Jurkat, Clone E6-1 (cell line): ENCODE results near the gene FSIP1.

ENCODE experiments used
- DNase-seq: peaks from one replicate; pipeline ENCODE4 v3.0.0-alpha.2; 2011; ENCODE audit warnings: low read depth, low spot score
- H3K4me3 ChIP-seq: 2 replicates; pipeline ENCODE4 v1.5.1; 2011; ENCODE audit warnings: mild to moderate bottlenecking, low read length, control low read depth, moderate library complexity

FSIP1 gene

DNA sequence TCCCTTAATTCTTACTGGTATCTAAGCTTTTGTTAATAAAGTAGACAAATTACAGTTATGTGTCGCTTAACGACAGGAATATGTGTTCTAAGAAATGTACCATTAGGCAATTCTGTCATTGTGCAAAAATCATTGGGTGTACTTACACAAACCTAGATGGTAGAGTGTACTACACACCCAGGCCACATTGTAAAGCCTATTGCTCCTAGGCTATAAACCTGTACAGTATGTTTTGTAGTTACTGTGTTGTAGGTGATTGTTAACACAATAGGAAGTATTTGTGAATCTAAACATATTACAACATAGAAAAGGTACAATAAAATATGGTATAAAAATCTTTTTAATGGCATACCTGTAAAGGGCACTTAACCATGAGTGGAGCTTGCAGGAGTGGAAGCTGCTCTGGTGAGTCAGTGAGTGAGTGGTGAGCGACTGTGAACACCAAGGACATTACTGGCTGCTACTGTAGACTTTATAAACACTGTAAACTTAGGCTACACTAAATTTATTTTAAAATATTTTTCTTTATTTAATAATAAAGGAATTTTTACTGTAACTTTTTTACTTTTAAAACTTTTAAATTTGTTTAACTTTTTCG, 47.4 kb downstream of the FSIP1 start:
- no peak for DNase-seq
- H3K4me3 ChIP-seq, result no peak overlapping the region

DNA sequence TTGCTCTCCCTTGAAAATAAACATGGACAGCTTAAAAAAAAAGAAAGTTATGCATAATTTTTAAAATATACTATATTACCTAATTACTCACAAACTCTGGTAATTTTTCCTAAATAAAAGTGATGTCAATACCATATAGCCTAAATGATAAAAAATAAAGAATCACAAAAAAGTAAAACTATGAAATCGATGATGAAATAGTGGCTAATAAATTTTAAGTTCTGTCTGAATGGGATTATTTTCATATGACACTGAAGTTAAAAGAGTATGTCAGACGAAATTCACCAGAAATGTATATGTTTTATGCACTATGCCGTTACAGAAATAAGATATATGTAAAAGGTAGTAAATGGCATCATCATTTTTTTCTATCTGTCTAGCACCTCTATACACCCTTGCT, 51.4 kb downstream of the FSIP1 start:
- DNase-seq, result no peak
- no peak overlapping the region for H3K4me3 ChIP-seq

DNA sequence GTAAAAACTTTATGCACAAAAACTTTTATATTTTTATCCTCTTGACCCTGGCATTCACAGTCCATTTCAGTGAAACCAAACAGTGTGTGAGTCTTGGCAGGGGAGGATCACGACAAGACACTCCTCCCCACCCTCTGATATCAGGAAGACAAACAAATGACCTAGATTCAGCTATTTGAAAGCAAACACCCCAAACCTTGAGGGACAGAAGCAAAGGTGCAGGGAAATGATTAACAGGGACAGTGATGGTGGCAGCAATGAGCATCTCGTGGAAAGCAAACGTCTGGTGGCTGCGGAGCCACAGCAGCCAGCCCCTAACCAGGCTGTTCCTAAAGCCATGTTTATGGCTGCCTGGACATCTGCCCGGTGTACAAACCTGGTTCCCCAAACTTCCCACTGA, 52.1 kb downstream of the FSIP1 start:
- no peak for DNase-seq

DNA sequence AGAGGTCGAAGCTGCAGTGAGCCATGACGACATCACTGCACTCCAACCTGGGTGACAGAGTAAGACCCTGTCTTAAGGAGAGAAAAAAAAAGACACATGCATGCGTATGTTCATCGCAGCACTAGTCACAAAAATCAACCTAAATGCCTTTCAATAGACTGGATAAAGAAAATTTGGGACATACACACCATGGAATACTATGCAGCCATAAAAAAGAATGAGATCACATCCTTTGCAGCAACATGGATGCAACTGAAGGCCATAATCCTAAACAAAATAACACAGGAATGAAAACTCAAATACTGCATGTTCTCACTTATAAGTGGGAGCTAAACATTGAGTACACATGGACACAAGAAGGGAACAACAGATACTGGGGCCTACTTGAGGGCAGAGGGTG, 53.1 kb downstream of the FSIP1 start:
- DNase-seq, result no peak
- no peak overlapping the region for H3K4me3 ChIP-seq

More for the DNA sequence above, 52.1 kb downstream of the FSIP1 start:
- H3K4me3 ChIP-seq, result no peak overlapping the region

DNA sequence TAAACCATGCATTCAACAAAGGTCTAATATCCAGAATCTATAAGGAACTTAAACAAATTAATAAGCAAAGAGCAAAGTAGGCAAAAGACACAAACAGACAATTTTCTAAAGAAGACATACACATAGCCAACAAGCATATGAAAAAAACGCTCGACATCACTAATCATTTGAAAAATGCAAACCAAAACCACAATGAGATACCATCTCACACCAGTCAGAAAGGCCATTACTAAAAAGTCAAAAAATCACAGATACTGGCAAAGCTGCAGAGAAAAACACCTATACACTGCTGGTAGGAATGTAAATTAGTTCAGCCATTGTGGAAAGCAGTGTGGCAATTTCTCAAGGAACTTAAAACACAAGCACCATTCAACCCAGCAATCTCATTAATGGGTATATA, 53.8 kb downstream of the FSIP1 start:
- DNase-seq, result no peak

DNA sequence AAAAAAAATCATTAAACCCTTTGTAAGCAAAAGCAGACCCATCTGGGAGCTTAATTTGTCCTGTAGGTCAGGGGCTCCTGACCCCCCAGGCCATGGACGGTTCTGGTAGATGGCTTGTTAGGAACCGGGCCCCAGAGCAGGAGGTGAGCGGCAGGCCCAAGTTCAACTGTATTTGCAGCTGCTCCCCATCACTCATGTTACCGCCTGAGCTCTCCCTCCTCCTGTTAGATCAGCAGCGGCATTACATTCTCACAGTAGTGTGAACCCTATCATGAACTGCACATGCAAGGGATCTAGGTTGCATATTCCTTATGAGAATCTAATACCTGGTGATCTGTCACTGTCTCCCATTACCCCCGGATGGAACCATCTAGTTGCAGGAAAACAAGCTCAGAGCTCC, 60.7 kb downstream of the FSIP1 start:
- no peak for DNase-seq
- H3K4me3 ChIP-seq, result no peak overlapping the region

More for the DNA sequence above, 53.8 kb downstream of the FSIP1 start:
- H3K4me3 ChIP-seq, result no peak overlapping the region

DNA sequence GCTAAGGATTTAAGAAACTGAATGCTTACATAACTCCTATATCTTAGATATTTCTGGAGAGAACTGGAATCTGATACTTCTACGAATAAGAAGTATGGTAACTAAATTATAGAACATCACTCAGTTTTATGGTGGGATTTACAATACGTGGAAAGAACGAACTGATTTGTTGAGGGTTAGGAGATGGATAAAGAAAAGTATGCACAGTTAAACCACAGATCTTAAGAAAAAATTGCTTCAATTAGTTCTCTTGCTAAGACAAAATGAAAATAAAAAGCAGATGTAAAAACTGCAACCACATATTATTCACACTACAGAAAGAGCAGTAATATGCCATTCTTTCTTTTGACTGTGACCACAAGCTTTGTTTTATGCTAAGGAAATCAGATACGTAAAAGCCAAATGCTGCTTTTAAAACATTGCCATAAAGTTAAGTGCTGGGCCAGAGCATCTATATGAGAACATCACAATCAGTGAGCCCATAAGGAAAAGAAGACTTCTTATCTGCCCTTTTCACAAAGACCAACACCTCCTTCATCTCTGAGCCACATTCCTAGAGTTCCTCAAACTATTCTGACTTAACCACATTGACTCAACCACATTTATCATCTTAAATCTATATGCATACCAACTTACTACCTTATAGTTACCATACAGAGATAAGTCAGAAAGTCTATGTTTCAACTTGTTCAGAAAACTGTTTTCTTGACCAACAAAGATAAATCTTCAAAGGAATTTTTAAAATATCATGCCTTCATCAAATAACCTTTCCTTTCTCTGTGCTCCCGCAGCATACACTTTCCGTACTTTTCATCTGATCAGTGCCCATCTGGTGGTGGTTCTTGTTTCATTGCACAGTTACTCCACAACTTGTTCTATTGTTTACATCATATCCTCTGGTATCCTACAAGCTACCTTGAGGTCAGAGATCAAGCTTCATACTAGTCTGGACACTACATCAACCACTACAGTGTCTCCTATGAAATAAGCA, 61.7 kb downstream of the FSIP1 start:
- peak; percentile 99 for DNase-seq
- H3K4me3 ChIP-seq, result no peak overlapping the region

DNA sequence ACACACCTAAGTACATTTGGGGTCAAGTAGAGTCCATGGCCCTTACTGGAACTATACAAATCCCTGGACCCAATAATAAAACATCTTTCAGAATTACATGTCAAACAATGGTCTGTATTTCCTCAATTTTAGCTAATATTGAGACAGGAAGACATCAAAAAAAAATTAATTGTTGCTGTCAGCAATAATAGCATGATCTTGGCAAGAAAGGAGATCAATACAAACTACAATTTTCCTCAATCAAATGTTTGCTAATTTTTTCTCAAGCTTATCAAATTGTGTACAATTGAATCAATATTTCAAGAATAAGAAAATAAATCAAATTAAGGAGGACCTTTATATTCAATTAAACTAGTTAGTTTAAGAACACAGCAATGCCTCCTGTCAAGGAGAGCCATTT, 62.6 kb downstream of the FSIP1 start:
- no peak overlapping the region for H3K4me3 ChIP-seq
- no peak for DNase-seq

DNA sequence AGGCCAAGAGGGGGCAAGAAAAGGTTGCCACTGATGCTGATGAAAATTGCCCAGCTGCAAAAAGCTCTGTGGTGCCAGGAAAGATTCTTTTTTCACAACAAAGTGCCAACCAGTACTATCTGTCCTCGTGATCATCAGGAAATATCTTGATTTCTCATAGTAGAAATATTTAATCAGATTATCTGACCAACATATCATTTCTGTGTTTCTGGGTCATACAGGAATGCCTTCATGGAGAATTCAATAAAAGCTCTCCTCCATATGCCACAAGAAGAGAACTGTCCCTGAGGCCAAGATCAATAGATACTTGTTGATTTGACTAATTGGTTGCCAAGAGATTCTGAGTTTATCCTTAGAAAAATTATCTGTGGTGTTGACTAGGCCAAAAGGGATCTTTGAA, 63.5 kb downstream of the FSIP1 start:
- no peak overlapping the region for H3K4me3 ChIP-seq
- no peak for DNase-seq

DNA sequence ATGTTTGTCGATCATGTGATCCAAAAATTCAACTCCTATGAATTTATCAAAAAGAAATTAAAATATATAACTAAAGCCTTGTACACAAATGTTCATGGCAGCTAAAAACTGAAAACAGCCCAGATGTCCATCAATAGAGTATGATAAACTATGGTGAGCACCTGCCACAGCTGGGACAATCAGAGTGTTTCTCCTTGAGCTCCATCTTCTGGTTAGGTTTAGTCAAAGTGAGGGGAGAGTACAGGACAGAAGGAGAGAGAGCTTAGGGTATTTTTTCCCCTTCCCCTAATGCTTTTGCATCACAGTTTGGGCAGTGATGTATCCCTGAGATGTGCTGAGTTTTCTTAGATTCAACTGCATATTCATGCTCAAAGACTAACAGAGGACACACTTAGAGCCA, 65.5 kb downstream of the FSIP1 start:
- no peak for DNase-seq
- H3K4me3 ChIP-seq, result no peak overlapping the region

DNA sequence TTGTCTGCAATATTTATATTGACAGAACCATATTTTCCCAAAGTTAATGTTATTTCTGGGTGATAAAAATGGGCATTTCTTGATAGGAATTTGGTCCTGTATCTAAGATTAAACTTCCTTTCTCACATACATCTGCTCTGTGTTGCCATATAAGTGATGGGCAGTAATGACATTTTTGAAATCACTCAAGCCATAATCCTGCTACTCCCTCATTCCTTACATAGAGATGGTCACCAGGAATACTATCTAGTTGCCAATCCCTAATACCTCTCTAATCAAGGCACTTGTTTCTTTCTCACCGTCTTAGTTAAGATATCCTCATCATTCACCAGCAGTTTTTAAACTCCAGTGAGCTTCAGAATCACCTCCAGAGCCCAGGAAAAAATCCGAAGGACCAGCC, 68.4 kb downstream of the FSIP1 start:
- no peak overlapping the region for H3K4me3 ChIP-seq
- DNase-seq, result no peak

DNA sequence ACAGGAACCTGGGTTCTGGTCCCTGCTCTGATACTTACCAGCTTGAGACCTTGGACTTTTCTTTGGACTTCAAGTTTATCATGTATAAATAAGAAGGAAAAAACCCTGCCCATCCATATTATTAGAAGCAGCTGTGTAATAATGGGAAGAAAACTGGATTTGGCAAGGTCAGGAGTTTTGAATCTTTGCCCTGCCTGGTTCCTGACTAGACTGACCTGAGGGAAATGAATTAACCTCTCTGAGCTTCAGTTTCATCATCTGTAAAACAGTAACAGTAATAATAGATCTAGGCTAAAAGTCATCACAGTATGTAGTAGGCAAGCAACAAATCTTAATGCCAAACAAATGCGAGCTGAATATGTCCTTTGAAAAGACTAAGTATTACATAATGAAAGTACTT, 68.8 kb downstream of the FSIP1 start:
- H3K4me3 ChIP-seq, result no peak overlapping the region
- DNase-seq, result no peak

DNA sequence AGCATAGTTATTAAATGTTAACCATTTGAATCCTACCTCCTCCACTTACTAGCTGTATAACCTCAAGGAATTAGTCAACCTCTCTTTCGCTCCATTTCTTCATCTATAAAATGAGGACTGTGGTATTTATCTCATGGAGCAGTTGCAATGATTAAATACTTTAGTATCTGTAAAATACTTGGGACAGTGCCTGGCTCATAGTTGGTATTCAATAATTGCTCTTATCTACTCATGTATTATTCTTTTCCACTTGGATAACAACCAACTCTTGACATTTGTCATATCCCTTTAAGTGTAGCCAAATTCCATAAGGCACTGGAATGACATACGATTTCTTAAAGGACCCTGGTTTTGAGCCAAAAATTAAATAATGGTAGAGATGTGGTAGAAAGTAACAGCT, 72.0 kb downstream of the FSIP1 start:
- no peak overlapping the region for H3K4me3 ChIP-seq
- DNase-seq, result no peak

DNA sequence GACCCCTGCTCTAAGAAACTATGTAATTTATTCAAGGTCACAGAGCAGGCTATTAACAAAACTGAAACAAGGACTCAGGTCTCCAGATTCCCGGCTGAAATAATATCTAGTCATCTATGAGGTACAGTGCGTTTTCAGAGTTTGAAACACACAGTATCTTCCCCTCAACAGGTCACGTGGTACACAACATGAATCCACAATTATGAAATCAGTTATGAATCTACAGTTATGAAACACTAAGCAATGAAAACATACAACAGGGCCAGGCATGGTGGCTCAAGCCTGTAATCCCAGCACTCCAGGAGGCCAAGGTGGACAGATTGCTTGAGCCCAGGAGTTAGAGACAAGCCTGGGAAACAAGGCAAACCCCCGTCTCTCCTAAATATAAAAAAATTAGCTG, 72.7 kb downstream of the FSIP1 start:
- no peak for DNase-seq
- H3K4me3 ChIP-seq, result no peak overlapping the region

DNA sequence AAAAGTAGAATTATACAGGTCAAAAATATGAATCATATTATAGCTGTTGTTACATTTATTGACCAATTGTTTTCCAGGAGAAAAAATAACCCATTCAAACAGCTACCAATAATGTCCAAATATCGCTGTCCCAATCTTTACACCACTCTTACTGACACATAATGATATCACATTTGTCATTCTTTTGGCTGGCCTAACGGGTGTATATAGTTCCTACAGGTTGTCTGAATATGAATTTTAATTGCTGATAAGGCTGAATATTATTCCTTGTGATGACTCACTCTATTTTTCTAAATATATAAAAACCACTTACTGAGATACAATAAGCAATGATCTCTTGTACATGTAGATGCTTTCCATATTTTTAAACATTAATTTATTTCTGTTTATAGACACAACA, 76.4 kb downstream of the FSIP1 start:
- no peak for DNase-seq
- H3K4me3 ChIP-seq, result no peak overlapping the region

DNA sequence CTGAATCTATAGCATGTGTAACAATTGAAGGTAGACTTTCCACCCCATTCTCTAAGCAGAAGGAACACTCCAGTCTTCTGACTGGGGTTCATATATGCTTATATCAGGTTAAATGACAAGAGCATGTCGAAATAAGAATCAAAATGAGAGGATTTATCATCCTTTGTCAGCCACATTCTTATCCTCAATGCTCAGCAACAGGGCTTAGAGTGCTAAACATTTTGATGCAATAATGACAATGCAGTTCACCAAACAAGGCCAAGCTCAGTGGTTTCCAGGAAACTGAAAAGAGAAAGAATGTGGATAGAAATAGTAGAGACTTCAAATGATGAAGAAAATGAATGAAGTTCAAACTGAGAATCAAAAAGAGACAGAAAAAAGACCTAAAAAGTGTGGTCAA, 78.0 kb downstream of the FSIP1 start:
- DNase-seq, result no peak
- no peak overlapping the region for H3K4me3 ChIP-seq

DNA sequence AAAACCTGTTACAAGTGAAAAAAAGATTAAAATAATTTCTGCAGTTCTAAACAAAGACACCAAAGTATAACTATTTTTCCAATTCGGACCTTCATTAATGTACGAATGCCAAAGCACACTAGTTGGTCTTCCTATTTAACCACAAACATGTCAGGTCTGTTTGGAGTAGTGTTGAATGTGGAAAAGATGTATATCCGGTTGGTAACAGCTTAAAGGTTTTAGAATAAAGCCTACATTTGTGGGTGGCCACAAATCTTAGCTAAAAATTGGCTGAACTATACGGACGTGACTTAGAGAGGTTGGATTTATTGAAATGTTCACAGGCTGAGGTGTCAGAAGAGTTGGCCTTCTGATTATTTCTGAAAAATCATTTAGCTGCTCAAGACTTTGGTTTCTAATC, 78.4 kb downstream of the FSIP1 start:
- no peak for DNase-seq
- H3K4me3 ChIP-seq, result no peak overlapping the region

DNA sequence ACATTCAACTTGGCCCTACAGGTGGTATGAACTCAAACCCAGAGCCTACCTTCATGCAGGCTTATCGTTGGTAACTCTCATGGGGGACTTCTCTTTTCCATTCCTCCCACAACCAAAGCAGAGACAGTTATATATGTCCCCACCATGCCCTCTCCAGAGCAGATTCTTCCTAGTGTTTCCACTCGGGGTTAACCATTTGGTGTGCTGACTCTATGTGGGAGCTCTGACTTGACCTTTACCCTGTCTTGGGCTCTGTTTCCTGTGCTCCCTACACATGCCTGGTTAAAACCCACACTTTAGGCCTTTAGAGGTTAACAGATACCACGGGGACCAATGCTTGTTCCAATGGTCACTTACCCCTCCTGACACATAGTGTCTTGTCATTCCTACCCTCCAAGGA, 80.7 kb downstream of the FSIP1 start:
- no peak for DNase-seq
- H3K4me3 ChIP-seq, result no peak overlapping the region

DNA sequence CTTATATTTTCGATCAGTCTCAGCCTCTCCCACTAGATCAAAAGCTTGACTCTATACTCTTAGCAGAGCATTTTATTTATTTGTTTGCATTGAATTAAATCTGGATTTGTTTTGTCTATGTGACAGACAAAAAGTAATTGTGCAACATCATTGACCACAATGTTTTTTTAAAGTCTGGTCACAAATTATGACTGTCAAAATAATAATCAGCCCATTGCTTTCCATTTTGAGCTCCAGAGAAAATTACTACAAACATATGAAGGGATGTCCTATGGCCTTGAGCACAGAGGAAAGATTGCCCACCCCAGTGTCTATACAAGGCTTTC, 82.3 kb downstream of the FSIP1 start:
- no peak for DNase-seq
- no peak overlapping the region for H3K4me3 ChIP-seq

DNA sequence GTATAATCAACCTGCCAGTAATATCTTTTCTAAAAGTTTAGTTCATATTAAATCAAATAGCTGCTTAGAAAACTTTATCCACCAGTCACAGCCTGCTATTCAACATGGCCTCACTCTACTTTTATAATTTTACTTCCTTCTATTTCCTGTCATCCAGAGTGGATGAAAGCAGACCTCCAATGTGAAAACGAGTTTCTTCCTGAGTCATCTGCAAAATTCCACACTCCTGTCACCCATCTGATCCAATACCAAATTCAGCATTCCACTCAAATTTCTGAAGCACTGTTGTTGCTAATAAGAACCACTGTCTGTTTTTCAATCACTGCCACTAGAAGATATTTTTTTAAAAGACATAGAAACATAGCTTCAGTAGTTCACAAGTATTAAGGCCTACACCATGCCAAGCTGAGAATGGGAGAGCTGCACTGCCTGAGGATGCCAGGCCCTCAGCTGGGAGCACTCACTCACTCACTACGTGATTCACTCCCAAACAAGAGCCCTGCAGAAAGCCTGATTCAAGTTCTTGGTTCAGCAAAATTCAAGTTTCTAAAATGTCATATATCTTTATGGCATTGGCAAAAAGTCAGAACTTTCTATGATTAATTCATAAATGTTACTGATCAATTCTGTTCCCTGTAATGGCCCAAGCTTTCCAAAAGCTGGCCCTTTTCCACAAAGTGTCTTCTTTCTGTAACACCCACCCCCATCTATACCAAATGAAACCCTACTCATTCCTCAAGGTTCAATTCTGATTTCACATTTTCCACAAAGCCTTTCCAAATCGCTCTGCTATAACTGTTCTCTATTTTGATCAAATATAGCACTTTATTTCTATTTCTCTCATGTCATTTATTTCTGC, 82.9 kb downstream of the FSIP1 start:
- DNase-seq, result no peak

More for the DNA sequence above, 82.9 kb downstream of the FSIP1 start:
- no peak overlapping the region for H3K4me3 ChIP-seq
